Fibroblast of skin of back (primary cell): ENCODE data around the gene DYNLT4.
"Not testable (repeated sequence)": the region's sequence is repeated elsewhere in the genome, so short reads cannot be mapped to it uniquely, and the experiment has no call there.

Source experiments
- DNase-seq: peaks from one replicate; pipeline ENCODE4 v3.0.0-alpha.2; 2013

Gene DYNLT4

GRCh38 chr1:44828841-44829440, 21.8 kb upstream of the DYNLT4 start:
- DNase-seq, result no peak

GRCh38 chr1:44828003-44828651, 21.0 kb upstream of the DYNLT4 start:
- no peak for DNase-seq

DNA sequence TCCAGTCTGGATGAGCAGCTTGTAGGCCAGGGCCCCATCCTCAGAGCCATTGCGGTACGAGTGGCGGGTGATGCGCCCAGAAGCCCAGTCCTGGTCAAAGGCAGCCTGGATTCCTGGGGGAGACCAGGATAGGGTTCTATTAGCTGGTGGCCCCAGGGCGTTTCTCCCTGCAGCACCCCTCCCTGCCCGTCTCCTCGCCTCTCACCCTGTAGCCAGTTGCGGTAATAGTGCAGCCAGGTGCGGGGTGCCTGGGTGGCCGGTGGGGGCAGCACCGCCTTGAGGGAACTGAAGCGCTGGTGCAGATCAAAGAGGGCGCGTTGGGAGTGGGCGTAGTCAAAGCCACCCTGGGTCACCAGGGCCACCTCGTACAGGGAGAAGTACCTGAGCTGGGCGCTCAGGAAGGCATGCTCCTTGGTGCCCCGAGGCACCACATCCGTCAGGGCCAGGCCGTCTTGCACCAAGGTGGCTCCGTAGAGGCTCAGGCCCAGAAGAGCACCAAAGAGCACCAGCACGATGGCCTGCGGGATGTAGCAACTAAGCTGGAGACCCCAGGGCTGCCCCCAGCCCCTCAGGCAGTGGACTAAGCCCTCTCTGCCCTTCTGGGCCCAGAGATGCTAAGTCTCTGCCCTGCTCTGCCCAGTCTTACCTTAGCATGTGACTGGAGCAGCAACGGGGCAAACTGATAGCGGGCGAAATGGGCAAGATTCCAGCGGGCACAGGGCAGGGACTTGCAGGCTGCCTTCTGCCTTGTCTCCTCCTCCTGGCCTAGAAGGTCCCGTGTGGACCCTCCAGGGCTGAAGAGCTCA, 20.2 kb upstream of the DYNLT4 start:
- DNase-seq, result no peak

GRCh38 chr1:44826375-44827196, 19.4 kb upstream of the DYNLT4 start:
- no peak for DNase-seq

- not testable (repeated sequence) for DNase-seq
Measured at GRCh38 chr1:44824392-44824791, 17.2 kb upstream of the DYNLT4 start.

- no peak for DNase-seq
Measured at GRCh38 chr1:44822981-44823451, 15.9 kb upstream of the DYNLT4 start.

GRCh38 chr1:44822131-44822701, 15.1 kb upstream of the DYNLT4 start:
- DNase-seq, result no peak

DNA sequence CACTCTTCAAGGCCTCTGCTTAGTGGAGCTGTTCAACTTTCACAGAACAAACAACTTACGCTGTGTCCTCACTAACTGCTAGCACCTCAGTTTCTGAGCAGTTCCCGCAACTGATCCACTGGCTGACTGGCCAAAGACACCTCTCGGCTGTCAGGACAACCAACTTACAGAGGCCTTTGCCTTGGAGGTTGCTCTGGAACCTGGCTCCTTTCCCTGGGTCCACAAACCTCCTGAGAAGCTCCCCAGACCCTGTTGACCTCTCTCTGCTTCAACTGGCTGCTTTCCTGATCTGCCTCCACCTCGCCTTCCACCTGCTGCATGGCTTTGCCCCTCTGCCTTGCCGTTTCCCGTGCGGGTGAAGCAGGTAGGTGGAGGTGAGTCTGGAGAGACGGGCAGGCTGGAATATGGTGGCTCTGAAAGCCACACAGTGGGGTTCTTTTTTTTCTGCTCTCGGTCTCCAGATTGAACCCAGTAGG, 14.1 kb upstream of the DYNLT4 start:
- no peak for DNase-seq

GRCh38 chr1:44820328-44821239, 13.4 kb upstream of the DYNLT4 start:
- DNase-seq, result no peak

DNA sequence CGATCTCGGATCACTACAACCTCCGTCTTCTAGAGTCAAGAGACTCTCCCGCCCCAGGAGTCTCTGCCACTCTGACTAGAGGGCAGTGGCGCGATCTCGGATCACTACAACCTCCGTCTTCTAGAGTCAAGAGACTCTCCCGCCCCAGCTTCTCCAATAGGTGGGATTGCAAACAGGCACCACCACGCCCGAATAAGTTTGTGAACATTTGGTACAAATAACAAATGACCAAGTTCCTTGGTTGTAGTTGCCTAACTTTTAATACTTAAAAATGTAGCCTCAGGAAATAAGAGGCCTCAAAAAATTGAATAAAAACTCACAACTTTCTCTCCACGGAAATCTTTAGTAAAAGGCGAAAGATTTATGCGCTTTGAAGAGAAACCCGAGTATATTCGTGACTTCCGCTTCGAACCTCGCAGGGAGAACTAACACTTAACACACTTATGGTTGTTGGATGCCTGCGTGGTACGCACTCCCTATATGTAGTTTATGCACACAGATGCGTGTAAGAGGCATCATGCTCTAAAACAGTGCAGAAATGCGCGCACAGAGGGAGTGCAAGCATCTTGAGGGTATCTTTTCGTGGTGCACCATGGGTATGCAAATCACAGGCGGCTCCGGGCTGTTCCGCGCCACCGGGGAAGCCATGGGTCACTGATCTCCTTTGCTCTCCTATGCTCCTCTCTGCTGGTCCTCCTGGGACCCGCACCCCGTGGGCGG, 12.6 kb upstream of the DYNLT4 start:
- peak; percentile 97 for DNase-seq

- no peak for DNase-seq
Measured at GRCh38 chr1:44819196-44819607, 12.1 kb upstream of the DYNLT4 start.

DNA sequence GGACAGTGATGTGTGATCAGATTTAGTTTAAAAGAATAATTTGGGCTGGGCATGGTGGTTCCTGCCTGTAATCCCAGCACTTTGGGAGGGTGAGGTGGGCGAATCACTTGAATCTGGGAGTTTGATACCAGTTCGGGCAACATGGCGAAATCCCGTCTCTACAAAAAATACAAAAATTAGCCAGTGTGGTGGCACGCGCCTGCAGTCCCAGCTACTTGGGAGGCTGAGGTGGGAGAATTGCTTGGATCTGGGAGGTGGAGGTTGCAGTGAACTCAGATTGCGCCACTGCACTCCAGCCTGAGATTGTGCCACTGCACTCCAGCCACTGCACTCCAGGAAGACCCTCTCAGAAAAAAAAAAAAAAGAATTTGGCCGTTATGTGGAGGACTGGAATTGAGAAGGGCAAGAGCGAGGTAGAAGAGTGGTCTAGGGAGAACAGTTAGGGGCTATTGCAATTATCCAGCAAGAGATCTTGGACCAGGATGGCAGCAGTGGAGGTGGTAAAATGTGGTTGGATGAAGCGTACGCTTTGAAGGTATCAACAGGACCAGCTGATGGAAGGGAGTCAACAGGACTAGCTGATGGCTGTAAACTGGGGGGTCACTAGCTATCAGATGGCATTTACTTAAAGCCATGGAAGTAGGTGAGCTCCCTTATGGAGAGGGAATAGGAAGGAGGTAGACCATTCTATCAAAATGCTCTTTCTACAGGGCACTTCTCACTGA, 10.8 kb upstream of the DYNLT4 start:
- no peak for DNase-seq

DNA sequence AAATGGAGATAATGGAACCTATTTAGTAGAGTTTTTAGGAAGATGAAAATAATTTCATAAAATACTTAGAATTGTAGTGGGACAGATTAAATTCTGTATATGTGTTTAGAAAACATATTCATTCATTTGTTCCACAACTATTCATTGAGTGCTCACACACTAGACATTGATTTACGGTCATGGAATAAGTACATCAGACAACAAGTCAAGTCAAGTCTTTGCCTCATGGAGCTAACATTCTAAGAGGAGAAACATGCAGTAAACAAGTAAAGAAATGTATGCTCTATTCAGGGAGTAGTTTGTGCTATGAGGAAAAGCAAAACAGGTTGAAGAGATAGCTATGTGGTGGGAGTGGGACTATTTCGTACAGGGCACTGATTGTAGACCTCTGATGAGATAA, 10.2 kb upstream of the DYNLT4 start:
- no peak for DNase-seq

- not testable (repeated sequence) for DNase-seq
Measured at GRCh38 chr1:44815926-44816325, 8.8 kb upstream of the DYNLT4 start.

DNA sequence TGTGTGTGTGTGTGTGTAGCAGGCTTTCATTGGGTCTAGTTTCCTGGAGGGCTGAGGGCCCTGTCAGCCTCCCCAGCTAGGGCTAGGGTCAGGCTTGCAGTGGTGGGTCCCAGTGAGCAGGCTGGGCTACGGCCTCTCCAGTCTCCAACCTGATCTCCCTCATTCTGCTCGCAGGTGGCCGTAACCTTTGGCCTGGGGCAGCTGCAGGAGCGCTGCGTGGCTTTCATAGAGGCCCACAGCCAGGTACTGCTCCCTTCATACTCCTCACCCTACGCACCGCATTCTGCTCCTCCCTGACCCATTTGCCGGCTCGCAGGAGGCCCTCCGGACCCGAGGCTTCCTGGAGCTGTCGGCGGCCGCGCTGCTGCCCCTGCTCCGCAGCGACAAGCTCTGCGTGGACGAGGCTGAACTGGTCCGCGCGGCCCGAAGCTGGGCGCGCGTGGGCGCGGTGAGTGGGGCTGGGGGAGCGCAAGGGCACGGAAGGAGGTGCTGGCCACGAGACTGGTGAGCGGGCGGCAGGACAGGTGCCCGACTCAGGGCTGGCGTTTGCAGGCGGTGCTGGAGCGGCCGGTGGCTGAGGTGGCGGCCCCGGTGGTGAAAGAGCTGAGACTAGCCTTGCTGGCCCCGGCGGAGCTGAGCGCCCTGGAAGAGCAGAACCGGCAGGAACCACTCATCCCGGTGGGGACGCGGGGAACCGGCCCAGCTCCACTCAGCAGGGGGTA, 5.8 kb upstream of the DYNLT4 start:
- no peak for DNase-seq

- DNase-seq, result no peak
Measured at GRCh38 chr1:44811234-44811633, 4.1 kb upstream of the DYNLT4 start.

DNA sequence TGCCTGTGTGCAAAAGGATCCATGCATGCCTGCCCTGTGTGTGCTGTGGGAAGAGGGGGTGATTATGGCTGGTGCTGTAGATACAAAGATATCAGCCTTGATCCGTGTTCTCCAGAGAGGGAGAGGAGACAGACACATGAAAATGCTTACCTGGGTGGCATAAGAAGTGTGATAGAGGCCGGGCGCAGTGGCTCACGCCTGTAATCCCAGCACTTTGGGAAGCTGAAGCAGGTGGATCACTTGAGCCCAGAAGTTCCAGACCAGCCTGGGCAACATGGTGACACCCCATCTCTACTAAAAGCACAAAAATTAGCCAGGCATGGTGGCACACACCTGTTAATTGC, 3.6 kb upstream of the DYNLT4 start:
- not testable (repeated sequence) for DNase-seq

GRCh38 chr1:44810101-44810761, 3.1 kb upstream of the DYNLT4 start:
- DNase-seq, result no peak
